SK-N-SH (cell line): ENCODE results near the gene TSHZ2. TPM values are rescaled to one million over a fixed set of nuclear protein-coding genes. Genes with fewer than 3 reads are reported as not detected.

ENCODE experiments used
- CTCF ChIA-PET: fragments of 300-600, 350-600 bp; formaldehyde crosslinking; extraction: SDS; loops from one replicate; lab custom pipeline; 2021; lab: Yijun Ruan, JAX
- POLR2A ChIA-PET: fragments of 350-600 bp; sonication (Branson Sonifier 250); formaldehyde crosslinking; extraction: SDS; loops from one replicate; lab custom pipeline; 2020; ENCODE audit warnings: antibody characterized with exemption, inconsistent platforms; lab: Yijun Ruan, JAX
- DNase-seq: peaks from one replicate; pipeline ENCODE4 v3.0.0; 2012
- H2AFZ ChIP-seq: fragments of 200-600 bp; sonication (generic); 2 replicates; pipeline ENCODE4 v1.8.1; 2016; ENCODE audit warnings: antibody characterized with exemption, mild to moderate bottlenecking, low read depth
- H3F3A ChIP-seq: fragments of 200-600 bp; sonication (generic); replicated peaks from 2 replicates; pipeline ENCODE3; 2016; ENCODE audit warnings: antibody characterized with exemption, mild to moderate bottlenecking; ENCODE audit not compliant: insufficient read depth
- H3K27ac ChIP-seq, 2 experiments: fragments of 200-500 bp in 1 of 2; fragments of 200-600 bp in 1 of 2; sonication (Bioruptor generic) in 1 of 2; sonication (generic), shearing (Covaris generic) in 1 of 2; 2 replicates each; pipeline versions ENCODE4 v1.5.1 to v1.6.1; 2014 to 2016; ENCODE audit warnings: low read depth in 2 of 2, inconsistent platforms in 1 of 2, low read length in 1 of 2, mild to moderate bottlenecking in 1 of 2, mixed read lengths in 1 of 2
- H3K27me3 ChIP-seq: fragments of 200-600 bp; sonication (generic), shearing (Covaris generic); 2 replicates; pipeline ENCODE4 v1.6.1; 2016; ENCODE audit warnings: mixed run types; ENCODE audit not compliant: insufficient read depth
- H3K36me3 ChIP-seq, 2 experiments: fragments of 200-500 bp in 1 of 2; fragments of 200-600 bp in 1 of 2; sonication (Bioruptor generic) in 1 of 2; sonication (generic) in 1 of 2; replicated peaks in 1 of 2; 2 replicates each; pipeline versions ENCODE3 to v1.5.1; 2014 to 2016; ENCODE audit warnings: low read length in 1 of 2, mild to moderate bottlenecking in 1 of 2; ENCODE audit not compliant: insufficient read depth in 2 of 2, control insufficient read depth in 1 of 2
- H3K4me1 ChIP-seq, 2 experiments: fragments of 200-500 bp in 1 of 2; fragments of 200-600 bp in 1 of 2; sonication (Bioruptor generic) in 1 of 2; sonication (generic), shearing (Covaris generic) in 1 of 2; 2 replicates each; pipeline versions ENCODE4 v1.5.1 to v1.6.1; 2014 to 2016; ENCODE audit warnings: low read depth in 1 of 2, low read length in 1 of 2, mixed run types in 1 of 2; ENCODE audit not compliant: insufficient read depth in 2 of 2, control insufficient read depth in 1 of 2
- H3K4me2 ChIP-seq: fragments of 200-600 bp; sonication (generic), shearing (Covaris generic); 2 replicates; pipeline ENCODE4 v1.6.1; 2017; ENCODE audit warnings: mixed run types
- H3K4me3 ChIP-seq, 2 experiments: fragments of 200-500 bp in 1 of 2; fragments of 200-600 bp in 1 of 2; sonication (Bioruptor generic) in 1 of 2; sonication (generic), shearing (Covaris generic) in 1 of 2; 2 replicates each; pipeline versions ENCODE4 v1.5.1 to v1.8.1; 2014 to 2016; ENCODE audit warnings: low read depth in 2 of 2, inconsistent platforms in 1 of 2, low read length in 1 of 2, mild to moderate bottlenecking in 1 of 2, mixed read lengths in 1 of 2, moderate library complexity in 1 of 2
- H3K79me2 ChIP-seq: fragments of 200-600 bp; sonication (generic); 2 replicates; pipeline ENCODE4 v1.8.1; 2017; ENCODE audit warnings: mild to moderate bottlenecking; ENCODE audit not compliant: insufficient read depth
- H3K9ac ChIP-seq: fragments of 200-600 bp; sonication (generic); 2 replicates; pipeline ENCODE4 v1.6.1; 2017; ENCODE audit warnings: mixed run types
- H3K9me2 ChIP-seq: fragments of 200-600 bp; sonication (generic); 2 replicates; pipeline ENCODE4 v1.6.1; 2017; ENCODE audit warnings: mixed run types
- H3K9me3 ChIP-seq: fragments of 200-600 bp; sonication (generic); 2 replicates; pipeline ENCODE4 v1.6.1; 2017; ENCODE audit warnings: mixed run types, mild to moderate bottlenecking, moderate library complexity
- H4K20me1 ChIP-seq: fragments of 200-600 bp; sonication (generic); 2 replicates; pipeline ENCODE4 v1.6.1; 2017; ENCODE audit warnings: mild to moderate bottlenecking, mixed run types; ENCODE audit not compliant: insufficient read depth
- CHD2 ChIP-seq: fragments of 150-350 bp; IDR thresholded peaks from 2 replicates; pipeline ENCODE4 v1.6.1; 2018; ENCODE audit warnings: low read length; ENCODE audit not compliant: partially characterized antibody
- ELF1 ChIP-seq: IDR thresholded peaks from 2 replicates; pipeline ENCODE4 v1.4.0; 2012
- EZH2phosphoT487 ChIP-seq: fragments of 200-600 bp; sonication (generic); IDR thresholded peaks from 2 replicates; pipeline ENCODE4 v1.6.1; 2017; ENCODE audit warnings: low read depth, mixed run types, mild to moderate bottlenecking, antibody characterized with exemption, moderate library complexity, borderline replicate concordance
- FOSL2 ChIP-seq: IDR thresholded peaks from 2 replicates; pipeline ENCODE4 v1.4.0; 2012; ENCODE audit warnings: low read depth, mild to moderate bottlenecking, moderate library complexity, borderline replicate concordance
- GATA2 ChIP-seq: sonication (generic); formaldehyde crosslinking; IDR thresholded peaks from 2 replicates; pipeline ENCODE4 v1.5.0; 2020; ENCODE audit warnings: mild to moderate bottlenecking, missing genetic modification reagents
- MEF2A ChIP-seq: IDR thresholded peaks from 2 replicates; pipeline ENCODE4 v1.4.0; 2012; ENCODE audit warnings: low read depth, borderline replicate concordance
- NFIC ChIP-seq: IDR thresholded peaks from 2 replicates; pipeline ENCODE4 v1.4.0; 2012; ENCODE audit warnings: borderline replicate concordance
- NRF1 ChIP-seq: IDR thresholded peaks from 2 replicates; pipeline ENCODE4 v1.6.1; 2012; ENCODE audit warnings: low read depth, mild to moderate bottlenecking, low read length
- POLR2AphosphoS5 ChIP-seq: IDR thresholded peaks from 2 replicates; pipeline ENCODE4 v1.6.1; 2012; ENCODE audit warnings: low read depth, low read length
- RFX5 ChIP-seq: IDR thresholded peaks from 2 replicates; pipeline ENCODE4 v1.6.1; 2012; ENCODE audit warnings: mild to moderate bottlenecking, improper control_type of control experiment, low read length
- RXRA ChIP-seq: IDR thresholded peaks from 2 replicates; pipeline ENCODE4 v1.4.0; 2012; ENCODE audit warnings: low read depth, mild to moderate bottlenecking, borderline replicate concordance
- SIN3A ChIP-seq: IDR thresholded peaks from 2 replicates; pipeline ENCODE4 v1.6.1; 2012; ENCODE audit warnings: low read depth, mild to moderate bottlenecking, low read length, moderate library complexity, borderline replicate concordance
- SMC3 ChIP-seq: IDR thresholded peaks from 2 replicates; pipeline ENCODE4 v1.6.1; 2012; ENCODE audit warnings: low read depth, low read length, improper control_type of control experiment
- TEAD4 ChIP-seq: IDR thresholded peaks from 2 replicates; pipeline ENCODE4 v1.4.0; 2012; ENCODE audit warnings: mild to moderate bottlenecking, borderline replicate concordance; ENCODE audit not compliant: insufficient read depth
- YY1 ChIP-seq: IDR thresholded peaks from 2 replicates; pipeline ENCODE4 v1.4.0; 2012; ENCODE audit warnings: low read depth, mild to moderate bottlenecking
- WGBS: methylation state at CpG from one replicate; pipeline ENCODE4 v1.1.6; 2017; ENCODE audit warnings: low lambda C conversion rate; 5-methylcytosine and 5-hydroxymethylcytosine counted together
- polyA plus RNA-seq, 3 experiments: library from polyadenylated mRNA; depleted of rRNA; stranded (reverse); fragments of >200 nt; gene quantifications; 2 replicates each; pipeline ENCODE4 v1.2.3, GENCODE V29; 2012
- TF ChIP-seq, protein P1 (sequence below): fragments of 150-350 bp; IDR thresholded peaks from 2 replicates; pipeline ENCODE4 v1.6.1; 2016; ENCODE audit warnings: mild to moderate bottlenecking, low read depth, low read length
- TF ChIP-seq, protein P2 (sequence below): IDR thresholded peaks from 2 replicates; pipeline ENCODE4 v1.4.0; 2012; ENCODE audit warnings: low read depth, borderline replicate concordance
- TF ChIP-seq, protein P3 (sequence below): IDR thresholded peaks from 2 replicates; pipeline ENCODE4 v1.4.0; 2012; ENCODE audit warnings: low read depth
- TF ChIP-seq, protein P4 (sequence below): IDR thresholded peaks from 2 replicates; pipeline ENCODE4 v1.6.1; 2012; ENCODE audit warnings: mild to moderate bottlenecking, low read depth, low read length, moderate library complexity

The TSHZ2 gene
- polyA plus RNA-seq, 1 of the 3 experiments (the other 2 are of a cell fraction), result 0.13 TPM

DNA sequence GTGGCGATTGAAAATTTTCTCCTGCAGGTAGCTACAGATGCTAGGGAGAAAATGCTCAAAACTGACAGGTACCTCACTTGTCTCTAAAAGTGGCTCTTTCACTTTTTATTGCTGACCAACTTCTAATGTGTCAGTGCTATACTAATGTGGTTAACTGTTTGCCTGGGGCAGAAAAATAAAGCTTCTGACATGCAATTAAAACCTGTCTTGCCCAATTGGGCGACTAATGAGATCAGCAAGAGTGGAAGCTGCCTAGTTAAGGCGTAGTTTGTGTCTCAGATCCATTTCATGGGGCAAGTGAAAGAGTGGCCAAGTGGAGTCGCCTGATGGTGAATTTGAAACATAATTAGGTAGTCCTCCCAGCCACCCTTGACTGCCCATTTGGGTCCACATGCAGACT lies 193.3 kb downstream of the TSHZ2 start:
- no peaks in the 10 kb centered on the region for H3K9me2 ChIP-seq
- no peak for TF ChIP-seq CHD2
- no peak for TF ChIP-seq RXRA
- no peak for TF ChIP-seq NRF1
- no peak for TF ChIP-seq GATA2 (CRISPR knock-in tag)
- TF ChIP-seq FOSL2, result no peak
- no peak for TF ChIP-seq RFX5
- TF ChIP-seq, protein P1, sequence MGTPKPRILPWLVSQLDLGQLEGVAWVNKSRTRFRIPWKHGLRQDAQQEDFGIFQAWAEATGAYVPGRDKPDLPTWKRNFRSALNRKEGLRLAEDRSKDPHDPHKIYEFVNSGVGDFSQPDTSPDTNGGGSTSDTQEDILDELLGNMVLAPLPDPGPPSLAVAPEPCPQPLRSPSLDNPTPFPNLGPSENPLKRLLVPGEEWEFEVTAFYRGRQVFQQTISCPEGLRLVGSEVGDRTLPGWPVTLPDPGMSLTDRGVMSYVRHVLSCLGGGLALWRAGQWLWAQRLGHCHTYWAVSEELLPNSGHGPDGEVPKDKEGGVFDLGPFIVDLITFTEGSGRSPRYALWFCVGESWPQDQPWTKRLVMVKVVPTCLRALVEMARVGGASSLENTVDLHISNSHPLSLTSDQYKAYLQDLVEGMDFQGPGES, result no peak
- TF ChIP-seq POLR2AphosphoS5, result no peak
- no peak for TF ChIP-seq EZH2phosphoT487
- TF ChIP-seq ELF1, result no peak
- no peak for TF ChIP-seq SIN3A
- TF ChIP-seq, protein P2, sequence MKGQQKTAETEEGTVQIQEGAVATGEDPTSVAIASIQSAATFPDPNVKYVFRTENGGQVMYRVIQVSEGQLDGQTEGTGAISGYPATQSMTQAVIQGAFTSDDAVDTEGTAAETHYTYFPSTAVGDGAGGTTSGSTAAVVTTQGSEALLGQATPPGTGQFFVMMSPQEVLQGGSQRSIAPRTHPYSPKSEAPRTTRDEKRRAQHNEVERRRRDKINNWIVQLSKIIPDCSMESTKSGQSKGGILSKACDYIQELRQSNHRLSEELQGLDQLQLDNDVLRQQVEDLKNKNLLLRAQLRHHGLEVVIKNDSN, result no peak
- TF ChIP-seq NFIC, result no peak
- TF ChIP-seq, protein P3, sequence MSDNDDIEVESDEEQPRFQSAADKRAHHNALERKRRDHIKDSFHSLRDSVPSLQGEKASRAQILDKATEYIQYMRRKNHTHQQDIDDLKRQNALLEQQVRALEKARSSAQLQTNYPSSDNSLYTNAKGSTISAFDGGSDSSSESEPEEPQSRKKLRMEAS, result no peak
- no peak for TF ChIP-seq TEAD4
- no peak for TF ChIP-seq YY1
- TF ChIP-seq MEF2A, result no peak
- TF ChIP-seq, protein P4, sequence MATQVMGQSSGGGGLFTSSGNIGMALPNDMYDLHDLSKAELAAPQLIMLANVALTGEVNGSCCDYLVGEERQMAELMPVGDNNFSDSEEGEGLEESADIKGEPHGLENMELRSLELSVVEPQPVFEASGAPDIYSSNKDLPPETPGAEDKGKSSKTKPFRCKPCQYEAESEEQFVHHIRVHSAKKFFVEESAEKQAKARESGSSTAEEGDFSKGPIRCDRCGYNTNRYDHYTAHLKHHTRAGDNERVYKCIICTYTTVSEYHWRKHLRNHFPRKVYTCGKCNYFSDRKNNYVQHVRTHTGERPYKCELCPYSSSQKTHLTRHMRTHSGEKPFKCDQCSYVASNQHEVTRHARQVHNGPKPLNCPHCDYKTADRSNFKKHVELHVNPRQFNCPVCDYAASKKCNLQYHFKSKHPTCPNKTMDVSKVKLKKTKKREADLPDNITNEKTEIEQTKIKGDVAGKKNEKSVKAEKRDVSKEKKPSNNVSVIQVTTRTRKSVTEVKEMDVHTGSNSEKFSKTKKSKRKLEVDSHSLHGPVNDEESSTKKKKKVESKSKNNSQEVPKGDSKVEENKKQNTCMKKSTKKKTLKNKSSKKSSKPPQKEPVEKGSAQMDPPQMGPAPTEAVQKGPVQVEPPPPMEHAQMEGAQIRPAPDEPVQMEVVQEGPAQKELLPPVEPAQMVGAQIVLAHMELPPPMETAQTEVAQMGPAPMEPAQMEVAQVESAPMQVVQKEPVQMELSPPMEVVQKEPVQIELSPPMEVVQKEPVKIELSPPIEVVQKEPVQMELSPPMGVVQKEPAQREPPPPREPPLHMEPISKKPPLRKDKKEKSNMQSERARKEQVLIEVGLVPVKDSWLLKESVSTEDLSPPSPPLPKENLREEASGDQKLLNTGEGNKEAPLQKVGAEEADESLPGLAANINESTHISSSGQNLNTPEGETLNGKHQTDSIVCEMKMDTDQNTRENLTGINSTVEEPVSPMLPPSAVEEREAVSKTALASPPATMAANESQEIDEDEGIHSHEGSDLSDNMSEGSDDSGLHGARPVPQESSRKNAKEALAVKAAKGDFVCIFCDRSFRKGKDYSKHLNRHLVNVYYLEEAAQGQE, result no peak
- TF ChIP-seq SMC3, result no peak
- TF ChIP-seq, all 33 proteins: peak for 0
- no peaks in the 10 kb centered on the region for H3K27me3 ChIP-seq
- no peak overlapping the region for H3K9ac ChIP-seq
- H3K9me3 ChIP-seq, result no peaks in the 10 kb centered on the region
- H3F3A ChIP-seq, result no peaks in the 10 kb centered on the region
- H3K79me2 ChIP-seq, result no peaks in the 10 kb centered on the region
- no peak overlapping the region for H3K4me2 ChIP-seq
- CTCF ChIA-PET, result interaction anchor here (1.3 to 1.8 kb wide), 3 partner anchors 13 to 382 kb away, joined by 3 to 6 read pairs (median 4); no protein-coding TSS in a partner anchor
- H3K4me1 ChIP-seq, result peaks cover 0 to 3% of the 10 kb centered on the region in 2 experiments; a peak in 2 of 4 replicates
- DNase-seq, result no peak
- H3K4me3 ChIP-seq, result no peak overlapping the region
- no peak overlapping the region for H3K27ac ChIP-seq
- WGBS, result 56% methylated on average over 4 of the region's 4 CpGs
- no peaks in the 10 kb centered on the region for H4K20me1 ChIP-seq
- no peaks in the 10 kb centered on the region for H3K36me3 ChIP-seq
- POLR2A ChIA-PET, result no interaction called here
- H2AFZ ChIP-seq, result no peak overlapping the region
